Measurements from ENCODE around the gene THAP9.
"Not testable (repeated sequence)": the region's sequence is repeated elsewhere in the genome, so short reads cannot be mapped to it uniquely, and the experiment has no call there.

The THAP9 gene, protein sequence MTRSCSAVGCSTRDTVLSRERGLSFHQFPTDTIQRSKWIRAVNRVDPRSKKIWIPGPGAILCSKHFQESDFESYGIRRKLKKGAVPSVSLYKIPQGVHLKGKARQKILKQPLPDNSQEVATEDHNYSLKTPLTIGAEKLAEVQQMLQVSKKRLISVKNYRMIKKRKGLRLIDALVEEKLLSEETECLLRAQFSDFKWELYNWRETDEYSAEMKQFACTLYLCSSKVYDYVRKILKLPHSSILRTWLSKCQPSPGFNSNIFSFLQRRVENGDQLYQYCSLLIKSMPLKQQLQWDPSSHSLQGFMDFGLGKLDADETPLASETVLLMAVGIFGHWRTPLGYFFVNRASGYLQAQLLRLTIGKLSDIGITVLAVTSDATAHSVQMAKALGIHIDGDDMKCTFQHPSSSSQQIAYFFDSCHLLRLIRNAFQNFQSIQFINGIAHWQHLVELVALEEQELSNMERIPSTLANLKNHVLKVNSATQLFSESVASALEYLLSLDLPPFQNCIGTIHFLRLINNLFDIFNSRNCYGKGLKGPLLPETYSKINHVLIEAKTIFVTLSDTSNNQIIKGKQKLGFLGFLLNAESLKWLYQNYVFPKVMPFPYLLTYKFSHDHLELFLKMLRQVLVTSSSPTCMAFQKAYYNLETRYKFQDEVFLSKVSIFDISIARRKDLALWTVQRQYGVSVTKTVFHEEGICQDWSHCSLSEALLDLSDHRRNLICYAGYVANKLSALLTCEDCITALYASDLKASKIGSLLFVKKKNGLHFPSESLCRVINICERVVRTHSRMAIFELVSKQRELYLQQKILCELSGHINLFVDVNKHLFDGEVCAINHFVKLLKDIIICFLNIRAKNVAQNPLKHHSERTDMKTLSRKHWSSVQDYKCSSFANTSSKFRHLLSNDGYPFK

DNA sequence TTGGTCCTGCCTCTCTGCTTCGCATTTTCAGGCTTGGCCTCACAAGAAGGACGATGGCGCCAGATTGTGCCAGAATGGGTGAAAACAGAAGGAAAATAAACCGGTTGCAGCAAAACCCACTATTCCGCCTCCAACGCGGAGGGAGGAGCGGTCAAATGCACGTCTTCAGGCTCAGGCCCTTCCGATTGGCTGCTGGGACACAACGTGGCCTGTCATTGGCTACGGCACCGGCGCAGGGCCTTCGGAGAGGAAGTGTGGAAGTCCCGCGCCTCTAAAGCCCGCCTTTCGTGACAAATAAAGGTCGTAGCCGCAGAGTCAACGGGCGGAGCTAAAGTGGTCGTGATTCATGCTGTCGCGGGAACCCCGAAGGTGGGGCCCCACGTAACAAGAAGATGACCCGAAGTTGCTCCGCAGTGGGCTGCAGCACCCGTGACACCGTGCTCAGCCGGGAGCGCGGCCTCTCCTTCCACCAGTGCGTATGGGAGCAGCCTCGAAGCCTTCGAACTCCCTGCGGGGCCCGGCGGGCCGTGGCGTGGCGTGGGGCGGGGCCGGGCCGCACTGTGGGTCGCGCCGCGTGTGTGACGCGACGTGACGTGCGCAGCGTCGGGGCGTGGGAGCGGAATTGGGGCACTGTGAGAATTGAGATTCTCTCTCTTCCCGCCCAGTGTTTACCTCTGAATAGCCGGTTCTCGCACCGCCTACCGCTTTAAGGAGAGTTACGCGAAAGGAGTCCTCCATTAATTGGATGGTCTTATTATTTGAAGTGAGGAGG lies at the start of gene THAP9:
Gene THAP9 (plus strand): TSS at position 325 of the 772 bp plus-strand sequence. CDS start 68 bp downstream, at position 393.
- DNase-seq (ENCODE audit: low read depth, low spot score), result peak; percentile 98

DNA sequence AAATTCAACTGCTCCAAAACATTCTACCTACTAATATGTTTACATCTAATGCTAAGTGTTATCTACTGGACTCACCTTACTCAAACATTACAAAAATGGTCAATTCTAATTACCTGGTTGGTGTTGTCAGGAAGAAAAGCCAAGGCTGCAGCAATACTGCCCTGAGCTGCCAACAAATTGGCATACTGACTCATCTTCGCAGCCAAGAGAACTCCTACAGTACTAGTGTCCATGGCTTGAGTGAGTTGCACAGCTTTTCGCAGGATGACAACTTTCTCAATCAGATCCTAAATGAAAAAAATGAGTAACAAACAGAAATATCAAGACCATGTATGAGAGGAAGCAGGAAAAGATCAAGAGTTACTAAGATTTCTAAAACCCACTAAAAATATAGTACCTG lies 49.2 kb upstream of the THAP9 start:
- DNase-seq (ENCODE audit: low read depth, low spot score), result no peak

DNA sequence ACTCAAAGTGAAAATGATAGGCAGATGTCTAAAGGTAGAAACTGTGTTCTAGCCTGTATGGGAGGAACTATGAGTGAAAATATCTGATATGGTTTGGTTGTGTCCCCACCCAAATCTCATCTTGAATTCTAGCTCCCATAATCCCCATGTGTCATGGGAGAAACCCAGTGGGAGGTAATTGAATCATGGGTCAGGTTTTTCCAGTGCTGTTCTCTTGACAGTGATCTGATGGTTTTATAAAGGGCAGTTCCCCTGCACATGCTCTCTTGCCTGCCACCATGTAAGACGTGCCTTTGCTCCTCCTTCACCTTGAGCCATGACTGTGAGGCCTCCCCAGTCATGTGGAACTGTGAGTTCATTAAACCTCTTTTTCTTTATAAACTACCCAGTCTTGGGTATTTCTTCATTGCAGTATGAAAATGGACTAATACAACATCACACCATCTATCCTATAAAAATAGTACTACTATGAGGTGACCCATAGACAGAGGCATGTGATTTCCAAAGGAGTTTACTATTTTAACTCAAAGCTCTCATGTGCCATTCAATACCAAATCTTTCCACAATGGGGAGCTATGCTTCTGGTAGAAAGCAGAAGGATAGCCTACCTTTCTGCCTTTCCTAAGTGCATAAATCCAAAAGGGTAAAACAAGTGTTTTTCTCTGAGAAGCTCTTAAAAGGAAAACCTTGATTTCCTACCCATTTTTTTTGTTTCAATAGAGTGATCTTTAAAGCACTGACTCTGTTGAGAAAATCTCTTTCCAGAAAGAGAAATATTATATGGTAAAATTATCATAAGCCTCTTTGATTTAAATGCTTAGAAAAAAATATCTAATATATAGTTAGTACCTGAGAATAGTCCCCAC lies 48.4 kb upstream of the THAP9 start:
- DNase-seq (ENCODE audit: low read depth, low spot score), result no peak

DNA sequence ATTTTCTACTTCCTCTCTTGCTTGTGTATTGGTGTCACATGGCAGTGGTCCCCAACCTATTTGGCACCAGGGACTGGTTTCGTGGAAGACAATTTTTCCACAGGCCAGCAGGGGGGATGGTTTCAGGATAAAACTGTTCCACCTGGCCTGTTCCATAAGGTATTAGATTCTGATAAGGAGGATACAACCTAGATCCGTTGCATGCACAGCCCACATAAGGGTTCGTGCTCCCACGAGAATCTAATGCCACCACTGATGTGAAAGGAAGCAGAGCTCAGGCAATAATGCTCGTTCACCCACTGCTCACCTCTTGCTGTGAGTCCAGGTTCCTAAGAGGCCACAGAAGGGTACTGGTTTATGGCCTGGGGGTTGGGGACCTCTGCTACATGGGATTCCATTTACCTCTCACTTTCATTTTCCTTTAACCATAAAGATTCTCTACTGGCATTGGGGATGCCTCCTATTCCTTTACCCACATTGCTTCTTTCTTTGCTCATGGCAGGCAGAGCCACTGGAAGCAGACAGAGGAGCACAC lies 47.7 kb upstream of the THAP9 start:
- no peak for DNase-seq (ENCODE audit: low read depth, low spot score)

DNA sequence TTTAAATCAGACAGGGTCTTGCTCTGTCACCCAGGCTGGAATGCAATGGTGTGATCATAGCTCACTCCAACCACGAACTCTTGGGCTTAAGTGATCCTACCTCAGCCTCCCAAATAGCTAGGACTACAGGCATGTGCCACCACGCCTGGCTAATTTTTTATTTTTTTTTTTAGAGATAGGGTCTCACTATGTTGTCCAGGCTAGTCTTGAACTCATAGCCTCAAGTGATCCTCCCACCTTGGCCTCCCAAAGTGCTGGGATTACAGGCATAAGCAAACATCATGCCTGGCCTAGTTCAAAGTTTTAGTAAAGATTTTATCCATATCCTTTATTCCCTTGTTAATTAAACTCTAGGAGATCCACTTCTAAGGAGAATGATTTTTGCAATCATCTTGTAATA lies 40.0 kb upstream of the THAP9 start:
- not testable (repeated sequence) for DNase-seq (ENCODE audit: low read depth, low spot score)

DNA sequence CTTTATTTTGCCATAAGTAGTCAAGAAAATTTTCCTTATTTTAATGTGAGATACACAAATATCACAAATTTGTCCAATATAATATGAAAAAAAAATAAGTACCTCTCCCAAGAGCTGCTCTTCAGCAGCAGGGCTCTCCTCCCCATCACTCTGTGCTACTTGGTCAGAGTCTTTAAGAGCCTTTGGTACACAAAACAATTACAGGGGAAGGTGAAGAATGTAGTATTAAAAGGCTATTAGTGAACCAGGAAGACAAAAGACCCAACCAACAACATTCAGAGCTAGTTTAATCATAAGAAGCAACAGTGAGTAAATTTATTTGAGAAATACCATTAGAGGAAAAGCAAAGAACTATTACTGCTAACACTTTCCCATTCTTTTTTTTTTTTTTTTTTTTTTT lies 39.0 kb upstream of the THAP9 start:
- no peak for DNase-seq (ENCODE audit: low read depth, low spot score)

DNA sequence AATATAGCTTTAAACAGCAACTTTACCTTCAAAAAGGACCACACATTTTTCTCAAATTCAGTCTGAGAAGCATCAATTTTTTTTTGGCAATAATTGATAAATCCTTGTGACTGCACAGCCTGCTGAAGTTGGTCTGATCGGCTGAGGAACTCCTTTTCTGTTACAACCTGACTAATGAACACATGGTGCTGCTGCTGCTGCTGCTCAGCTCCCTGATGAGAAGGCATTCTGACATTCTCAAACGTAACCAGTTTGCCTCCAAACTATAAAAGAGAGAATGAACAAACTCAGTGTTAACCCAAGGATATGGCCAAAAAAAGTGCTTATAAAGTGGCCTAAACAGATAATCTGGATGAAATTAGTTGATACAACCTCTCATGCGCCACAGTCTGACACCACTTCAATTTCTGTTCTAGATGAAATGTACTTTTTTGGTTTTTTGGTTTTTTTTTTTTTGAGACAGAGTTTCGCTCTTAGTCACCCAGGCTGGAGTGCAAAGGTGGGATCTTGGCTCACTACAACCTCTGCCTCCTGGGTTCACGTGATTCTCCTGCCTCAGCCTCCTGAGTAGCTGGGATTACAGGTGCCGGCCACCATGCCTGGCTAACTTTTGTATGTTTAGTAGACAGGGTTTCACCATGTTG lies 36.1 kb upstream of the THAP9 start:
- DNase-seq (ENCODE audit: low read depth, low spot score), result no peak

DNA sequence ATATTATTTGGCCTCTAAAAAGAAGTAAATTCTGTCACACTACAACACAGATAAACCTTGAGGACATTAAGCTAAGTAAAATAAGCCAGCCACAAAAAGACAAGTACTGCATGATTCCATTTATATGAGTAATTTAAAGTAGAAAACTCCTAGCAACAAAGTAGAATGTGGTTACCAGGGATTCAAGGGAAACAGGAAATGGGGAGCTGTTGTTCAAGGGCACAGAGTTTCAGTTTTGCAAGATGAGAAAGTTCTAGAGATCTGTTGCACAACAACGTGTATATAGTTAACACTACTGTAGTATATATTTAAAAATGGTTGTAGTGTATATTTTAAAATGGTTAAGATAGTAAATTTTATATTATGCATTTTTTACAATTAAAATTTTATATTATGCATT lies 34.9 kb upstream of the THAP9 start:
- no peak for DNase-seq (ENCODE audit: low read depth, low spot score)

DNA sequence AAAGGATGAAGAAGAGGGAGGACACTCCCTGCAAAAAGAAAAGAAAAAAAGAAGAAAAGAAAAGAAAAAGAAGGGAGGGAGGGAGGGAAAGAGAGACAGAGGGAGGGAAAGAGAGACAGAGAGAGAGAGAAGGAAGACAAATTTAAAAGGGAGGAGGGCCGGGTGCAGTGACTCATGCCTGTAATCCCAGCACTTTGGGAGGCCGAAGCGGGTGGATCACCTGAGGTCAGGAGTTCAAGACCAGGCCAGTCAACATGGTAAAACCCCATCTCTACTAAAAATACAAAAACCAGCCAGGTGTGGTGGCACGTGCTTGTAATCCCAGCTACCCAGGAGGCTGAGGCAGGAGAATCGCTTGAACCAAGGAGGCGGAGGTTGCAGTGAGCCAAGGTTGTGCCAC lies 34.5 kb upstream of the THAP9 start:
- DNase-seq (ENCODE audit: low read depth, low spot score), result not testable (repeated sequence)

DNA sequence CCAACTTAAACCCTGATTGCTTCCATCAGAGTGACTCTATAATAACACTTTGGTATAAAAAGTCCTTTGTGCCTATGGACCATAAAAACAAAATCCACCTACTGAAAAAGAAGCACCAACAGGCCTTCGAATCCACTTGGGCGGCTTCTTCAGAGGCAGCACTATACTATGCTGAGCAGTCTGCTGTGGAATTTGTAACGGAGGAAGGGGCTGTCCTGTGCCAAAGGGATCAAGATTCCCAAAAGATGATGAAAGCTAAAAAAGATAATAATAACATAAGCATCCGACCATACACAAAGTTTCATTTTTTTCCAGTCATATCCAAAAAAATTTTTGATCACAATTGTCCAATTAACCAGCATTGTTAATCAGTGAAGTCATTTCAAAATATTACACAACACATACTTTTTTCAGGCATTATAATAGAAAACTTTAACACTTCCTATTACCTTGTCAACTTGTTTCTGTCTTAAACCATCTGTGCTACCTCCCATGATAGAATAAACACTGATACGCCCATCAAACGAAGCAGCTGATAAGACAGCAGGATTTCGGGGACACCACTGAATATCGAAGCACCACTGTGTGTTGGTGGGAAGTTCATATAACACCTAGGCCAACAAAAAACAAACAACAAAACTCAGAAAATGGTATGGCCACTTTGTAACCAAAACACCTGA lies 33.7 kb upstream of the THAP9 start:
- no peak for DNase-seq (ENCODE audit: low read depth, low spot score)

DNA sequence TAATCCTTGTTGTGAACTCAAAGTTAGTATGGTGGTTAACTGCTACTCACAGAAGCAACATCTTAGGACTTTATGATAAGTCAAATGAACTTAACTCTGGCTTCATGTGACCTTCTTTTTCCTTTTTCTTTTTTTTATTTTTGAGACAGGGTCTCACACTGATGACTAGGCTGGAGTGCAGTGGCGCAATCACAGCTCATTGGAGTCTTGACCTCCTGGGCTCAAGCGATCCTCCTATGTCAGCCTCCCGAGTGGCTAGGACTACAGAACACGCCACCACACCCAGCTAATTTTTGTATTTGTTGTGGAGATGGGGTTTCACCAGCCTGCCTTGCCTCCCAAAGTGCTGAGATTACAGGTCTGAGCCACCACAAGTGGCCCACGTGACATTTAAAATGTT lies 32.0 kb upstream of the THAP9 start:
- DNase-seq (ENCODE audit: low read depth, low spot score), result no peak

DNA sequence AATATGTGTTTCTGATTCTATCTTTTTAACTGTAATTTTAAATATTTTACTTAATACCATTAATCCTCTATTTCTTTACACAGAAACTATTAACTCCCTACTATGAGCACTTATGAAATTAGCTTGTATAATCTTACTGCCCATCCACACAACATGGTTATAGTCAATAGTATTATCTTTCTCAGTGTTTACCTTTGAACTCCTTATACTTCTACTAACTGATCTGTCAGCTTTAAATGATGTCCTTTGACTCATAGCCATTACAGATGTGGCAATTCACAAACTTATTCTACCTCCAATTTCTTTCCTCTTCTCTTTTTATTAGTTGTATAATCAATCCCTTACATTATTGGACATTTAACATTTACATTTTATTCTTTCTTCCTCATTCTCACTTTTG lies 15.1 kb upstream of the THAP9 start:
- no peak for DNase-seq (ENCODE audit: low read depth, low spot score)

DNA sequence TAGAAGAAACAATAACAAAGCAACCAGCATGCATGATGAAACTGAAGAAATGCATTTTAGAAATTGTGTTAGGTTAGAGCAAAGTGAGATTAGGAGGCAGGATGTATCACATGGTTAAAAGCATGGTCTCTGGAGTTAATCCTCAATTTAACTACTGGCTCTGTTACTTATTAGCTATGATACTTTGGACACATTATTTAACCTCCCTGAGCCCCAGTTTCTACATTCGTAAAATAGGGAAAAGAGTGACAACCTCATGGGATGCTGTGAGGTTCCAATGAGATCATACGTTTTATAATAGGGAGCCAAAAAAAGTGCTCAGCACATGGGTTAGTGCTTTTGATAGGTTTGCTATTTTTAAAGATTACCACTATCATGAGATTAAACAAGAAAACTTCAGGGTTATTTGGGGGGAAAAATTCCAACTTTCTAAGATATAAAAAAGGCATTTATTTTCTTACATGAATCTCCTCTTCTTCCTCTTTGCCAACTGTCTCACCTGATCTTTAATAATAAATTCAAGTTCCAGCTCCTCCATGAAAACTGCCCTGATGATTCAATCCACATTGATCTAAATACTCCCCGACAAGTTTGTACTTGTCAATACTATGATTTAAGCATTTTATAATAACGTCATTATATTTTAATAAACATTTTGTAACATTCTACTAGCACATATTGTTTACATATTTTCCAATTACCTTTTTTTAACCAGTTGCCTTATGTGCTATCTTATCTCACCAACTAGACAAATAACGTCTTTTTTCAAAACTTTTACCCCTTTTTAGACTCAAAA lies 14.2 kb upstream of the THAP9 start:
- DNase-seq (ENCODE audit: low read depth, low spot score), result no peak

DNA sequence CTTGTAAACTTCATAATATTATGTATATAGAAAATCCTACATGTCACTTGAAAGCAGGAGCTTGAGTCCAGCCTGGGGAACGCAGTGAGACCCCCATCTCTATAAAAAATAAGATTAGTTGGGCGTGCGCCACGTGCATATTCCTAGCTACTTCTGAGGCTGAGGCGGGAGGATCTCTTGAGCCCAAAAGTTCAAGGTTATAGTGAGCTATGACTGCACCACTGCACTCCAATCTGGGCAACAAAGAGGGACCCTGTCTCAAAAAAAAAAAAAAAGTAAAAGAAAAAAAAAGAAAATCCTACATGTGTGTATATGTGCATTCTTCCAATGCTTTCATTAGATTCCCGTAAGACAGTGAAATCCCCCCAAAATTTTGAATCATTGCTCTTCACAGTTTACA lies 11.2 kb upstream of the THAP9 start:
- DNase-seq (ENCODE audit: low read depth, low spot score), result no peak

DNA sequence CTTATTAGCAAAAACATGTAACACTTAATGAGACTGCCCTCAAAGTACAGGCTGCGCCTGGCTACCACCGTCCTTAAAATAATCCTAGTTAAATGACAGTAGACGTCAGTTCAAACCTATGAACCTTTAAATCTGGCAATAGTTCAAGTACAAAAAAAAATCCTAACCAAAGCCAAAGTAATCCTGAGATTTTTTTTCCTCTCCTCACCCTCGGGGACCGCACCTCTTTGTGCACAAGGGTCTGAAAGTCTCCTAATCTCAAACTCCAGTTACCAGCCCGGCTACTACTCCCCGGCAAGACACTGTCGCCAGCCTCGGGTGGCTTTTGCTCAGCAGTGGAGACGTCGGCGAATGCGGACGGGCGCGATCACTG lies 10.0 kb upstream of the THAP9 start:
- no peak for DNase-seq (ENCODE audit: low read depth, low spot score)

DNA sequence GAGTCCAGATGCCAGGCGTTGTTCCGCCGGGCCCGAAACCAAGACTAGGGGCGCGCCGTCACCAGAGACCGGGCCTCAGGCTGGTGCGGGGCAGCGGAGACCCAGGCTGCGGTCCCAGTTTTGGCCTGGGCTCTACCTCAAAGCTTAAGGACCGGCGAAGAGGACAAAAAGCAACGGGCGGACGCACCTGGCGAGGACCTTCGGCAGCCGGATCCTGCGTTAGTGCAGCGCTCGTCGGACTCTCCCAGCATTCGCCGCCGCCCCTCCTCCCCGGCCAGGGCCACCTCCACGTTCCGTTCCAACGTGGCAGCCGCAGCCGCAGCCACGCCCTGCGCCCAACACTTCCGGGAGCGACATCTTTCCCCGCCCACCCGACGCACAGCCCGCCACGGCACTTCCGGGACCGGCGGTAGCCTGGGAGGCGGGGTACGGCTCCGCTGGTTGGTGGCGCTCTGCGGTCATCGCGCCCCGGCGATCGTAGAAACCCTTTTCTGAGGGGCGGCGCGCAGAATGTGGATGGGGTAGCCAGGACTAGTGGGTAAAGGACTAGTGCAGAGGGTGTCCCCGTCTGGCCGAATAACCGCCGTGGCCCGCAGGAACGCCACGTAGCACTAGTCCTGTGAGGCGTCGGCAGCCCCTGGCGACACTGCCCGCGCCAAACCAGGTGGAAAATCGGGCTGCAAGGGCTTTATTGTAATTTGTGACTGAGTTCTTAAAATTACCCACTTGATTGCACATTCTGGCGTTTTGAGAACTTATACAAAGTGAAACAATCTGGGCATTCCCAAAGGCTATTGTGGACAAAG lies 9.4 kb upstream of the THAP9 start, which contains the start of gene SEC31A:
Gene SEC31A (minus strand): TSS at position 253 of the 806 bp plus-strand sequence. CDS start 9,217 bp downstream, outside the sequence.
- DNase-seq (ENCODE audit: low read depth, low spot score), result peak; percentile 94

DNA sequence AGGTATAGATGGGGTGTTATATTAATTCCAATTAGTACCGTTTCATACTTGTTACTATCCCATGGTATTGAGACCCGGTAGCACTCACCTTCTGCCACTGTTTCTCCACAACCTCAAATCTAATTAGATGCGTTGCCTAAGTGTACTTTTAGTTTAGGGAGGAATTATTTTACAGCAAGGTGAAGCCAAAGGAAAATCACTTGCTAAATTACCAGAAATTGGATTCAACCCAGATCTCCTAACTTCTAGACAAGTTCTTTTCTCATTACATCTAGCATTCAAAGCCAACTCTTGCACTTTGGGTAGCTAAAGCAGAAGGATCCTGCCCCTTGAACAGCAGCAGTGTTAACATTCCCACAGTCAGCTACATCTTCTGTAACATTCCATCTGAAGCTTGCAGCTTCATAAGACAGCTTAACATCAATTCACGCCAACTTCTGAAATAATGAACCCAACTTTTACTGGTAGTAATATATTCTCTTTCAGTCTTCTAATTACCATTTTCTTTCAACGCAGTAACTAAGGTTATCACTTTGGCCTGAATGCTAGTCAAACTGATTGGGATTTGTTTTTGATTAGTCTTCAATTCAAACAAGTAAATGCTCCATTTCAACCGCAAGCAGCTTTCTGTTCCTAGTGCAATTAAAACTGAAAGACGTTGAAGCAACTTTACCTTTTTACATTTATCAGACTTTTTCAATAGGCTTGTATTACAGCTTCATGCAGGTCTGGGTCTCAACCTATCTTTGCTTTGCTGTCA lies 8.6 kb upstream of the THAP9 start:
- no peak for DNase-seq (ENCODE audit: low read depth, low spot score)

Measured in activated CD4-positive, CD25-positive, alpha-beta regulatory T cell treated with anti-CD3 and anti-CD28 coated beads, Interleukin-2, amount 50 U/mL, for 16 hours (primary cell).